Measurements from ENCODE around the gene HIC2.
"Not testable (repeated sequence)": the region's sequence is repeated elsewhere in the genome, so short reads cannot be mapped to it uniquely, and the experiment has no call there.

- not testable (repeated sequence) for TF ChIP-seq CTCF (conservative IDR thresholded peaks at IDR 0.05); EZH2 (IDR thresholded peaks at IDR 0.05; ENCODE audit: low read depth)
These were observed 7.0 kb downstream of the HIC2 start for GRCh38 chr22:21424084-21424709.

Data from PC-9 (cell line).